GM18508 (cell line): ENCODE results near the gene ZNF747.

Experiments
- ATAC-seq: cut with Tn5 transposase; IDR thresholded peaks from one replicate; pipeline ENCODE4 v1.9.1; 2021; ENCODE audit warnings: moderate number of reproducible peaks; ENCODE audit not compliant: insufficient read depth, unreplicated experiment

ZNF747 gene

GRCh38 chr16:30534368-30535105 is at the start of gene ZNF747:
Gene ZNF747, minus strand, starts transcription at chr16:30534858. Its CDS starts 179 bp downstream, at chr16:30534679.
- ATAC-seq, result no peak

- ATAC-seq, result no peak
Observed at GRCh38 chr16:30582611-30583340, 48.1 kb upstream of the ZNF747 start.

GRCh38 chr16:30581457-30581856 is 46.8 kb upstream of the ZNF747 start:
- ATAC-seq, result no peak

- no peak for ATAC-seq
Observed at GRCh38 chr16:30574678-30575077, 40.0 kb upstream of the ZNF747 start.

GRCh38 chr16:30571445-30572322 is 37.0 kb upstream of the ZNF747 start, which contains the start of gene ZNF688:
Gene ZNF688, minus strand, starts transcription at chr16:30571714. Its CDS starts 85 bp downstream, at chr16:30571629.
- peak; percentile 46 for ATAC-seq

- ATAC-seq, result no peak
Observed at GRCh38 chr16:30570636-30571444, 36.2 kb upstream of the ZNF747 start.

GRCh38 chr16:30569746-30570635 is 35.3 kb upstream of the ZNF747 start:
- ATAC-seq, result no peak

- ATAC-seq, result no peak
Observed at GRCh38 chr16:30569281-30569680, 34.6 kb upstream of the ZNF747 start.

GRCh38 chr16:30567991-30568638 is 33.5 kb upstream of the ZNF747 start:
- no peak for ATAC-seq

GRCh38 chr16:30567160-30567990 is 32.7 kb upstream of the ZNF747 start:
- no peak for ATAC-seq

- ATAC-seq, result no peak
Observed at GRCh38 chr16:30566531-30566930, 31.9 kb upstream of the ZNF747 start.

- no peak for ATAC-seq
Observed at GRCh38 chr16:30565984-30566383, 31.3 kb upstream of the ZNF747 start.

- no peak for ATAC-seq
Observed at GRCh38 chr16:30565526-30565925, 30.9 kb upstream of the ZNF747 start.

- no peak for ATAC-seq
Observed at GRCh38 chr16:30562021-30562420, 27.4 kb upstream of the ZNF747 start.

GRCh38 chr16:30561089-30561816 is 26.6 kb upstream of the ZNF747 start:
- ATAC-seq, result no peak

- no peak for ATAC-seq
Observed at GRCh38 chr16:30559690-30560089, 25.0 kb upstream of the ZNF747 start.
